GM12878 (cell line): ENCODE measurements around the gene NAP1L4.

Source experiments
- ATF2 ChIP-seq: IDR thresholded peaks from 2 replicates; pipeline ENCODE4 v1.6.1; 2012; ENCODE audit warnings: low read length, inconsistent platforms
- CEBPB ChIP-seq, 2 experiments: fragments of 150-350 bp in 1 of 2; IDR thresholded peaks; 2 replicates each; pipeline ENCODE4 v1.6.1; 2012 to 2014; ENCODE audit warnings: low read depth in 2 of 2, low read length in 2 of 2, borderline replicate concordance in 1 of 2, inconsistent platforms in 1 of 2
- CHD1 ChIP-seq: IDR thresholded peaks from 2 replicates; pipeline ENCODE4 v1.6.1; 2012; ENCODE audit warnings: low read depth, low read length, improper control_type of control experiment
- CREB1 ChIP-seq: IDR thresholded peaks from 2 replicates; pipeline ENCODE4 v1.6.1; 2012; ENCODE audit warnings: low read depth, mild to moderate bottlenecking, inconsistent platforms
- CTCF ChIP-seq, 3 experiments: IDR thresholded peaks in 2 of 3; conservative IDR thresholded peaks in 1 of 3; 2 replicates each; pipeline ENCODE4 v1.5.1; 2011; ENCODE audit warnings: low read depth in 3 of 3, low read length in 3 of 3, mild to moderate bottlenecking in 3 of 3, control low read depth in 2 of 3, moderate library complexity in 2 of 3, inconsistent platforms in 1 of 3, mixed read lengths in 1 of 3; ENCODE audit not compliant: control insufficient read depth in 2 of 3, insufficient read depth in 1 of 3; ENCODE audit errors: extremely low read depth in 1 of 3
- E2F4 ChIP-seq: IDR thresholded peaks from 2 replicates; pipeline ENCODE4 v1.6.1; 2012; ENCODE audit warnings: low read depth, low read length, improper control_type of control experiment
- EZH2 ChIP-seq: IDR thresholded peaks from 2 replicates; pipeline ENCODE4 v1.6.1; 2012; ENCODE audit warnings: low read depth, mild to moderate bottlenecking, control low read depth, inconsistent platforms, low read length, borderline replicate concordance; ENCODE audit not compliant: control insufficient read depth
- FOXK2 ChIP-seq: fragments of 450-650 bp; IDR thresholded peaks from 2 replicates; pipeline ENCODE4 v1.6.1; 2017; ENCODE audit warnings: mild to moderate bottlenecking, moderate library complexity
- HSF1 ChIP-seq: fragments of 150-350 bp; IDR thresholded peaks from 2 replicates; pipeline ENCODE4 v1.6.1; 2014; ENCODE audit warnings: mild to moderate bottlenecking, low read depth, low read length
- POLR2A ChIP-seq: IDR thresholded peaks from 2 replicates; pipeline ENCODE4 v1.6.1; 2011; ENCODE audit warnings: low read depth, mild to moderate bottlenecking, low read length
- POLR2AphosphoS5 ChIP-seq: IDR thresholded peaks from 2 replicates; pipeline ENCODE4 v1.6.1; 2011; ENCODE audit warnings: mild to moderate bottlenecking, low read length, inconsistent platforms
- SP1 ChIP-seq: IDR thresholded peaks from one replicate; pipeline ENCODE4 v1.6.1; 2011; ENCODE audit warnings: low read depth, low read length

- TF ChIP-seq CHD1 (no peak), CTCF (IDR thresholded peaks at IDR 0.05 in 2 of 3, conservative IDR thresholded peaks at IDR 0.05 in 1 of 3; ENCODE audit: control insufficient read depth in 2 of 3, extremely low read depth in 1 of 3, insufficient read depth in 1 of 3, low read depth in 3 of 3, low read length in 3 of 3) (no peak), CREB1 (no peak), FOXK2 (no peak), ATF2 (no peak), HSF1 (no peak), POLR2AphosphoS5 (no peak), EZH2 (no peak), POLR2A (no peak; the same call in 1 of the 2 replicates), SP1 (no peak), E2F4 (no peak), CEBPB (IDR thresholded peaks at IDR 0.05; ENCODE audit: borderline replicate concordance in 1 of 2, low read depth in 2 of 2, low read length in 2 of 2) (no peak)
Observed at GRCh38 chr11:2963761-2964160, 28.4 kb downstream of the NAP1L4 start.
